Activated T-cell treated with anti-CD3 and anti-CD28 coated beads, Interleukin-2, amount 50 U/mL, for 24 hours (primary cell): ENCODE measurements around the gene MYEOV.

Source experiments
- DNase-seq: peaks from one replicate; pipeline ENCODE4 v3.0.0-alpha.2; 2020
- H3K27ac Mint-ChIP-seq: 2 replicates; pipeline ENCODE4 v1.8.0; 2020; ENCODE audit warnings: mild to moderate bottlenecking, mixed read lengths
- H3K27me3 Mint-ChIP-seq: 2 replicates; pipeline ENCODE4 v1.8.0; 2020; ENCODE audit warnings: mixed read lengths
- H3K36me3 Mint-ChIP-seq: 2 replicates; pipeline ENCODE4 v1.8.0; 2020; ENCODE audit warnings: low read depth, mixed read lengths
- H3K4me1 Mint-ChIP-seq: 2 replicates; pipeline ENCODE4 v1.8.0; 2020; ENCODE audit warnings: low read depth, mixed read lengths
- H3K4me3 Mint-ChIP-seq: 2 replicates; pipeline ENCODE4 v1.8.0; 2020; ENCODE audit warnings: mild to moderate bottlenecking, moderate library complexity, mixed read lengths
- H3K9me3 Mint-ChIP-seq: 2 replicates; pipeline ENCODE4 v1.8.0; 2020; ENCODE audit warnings: mixed read lengths

Gene MYEOV

DNA sequence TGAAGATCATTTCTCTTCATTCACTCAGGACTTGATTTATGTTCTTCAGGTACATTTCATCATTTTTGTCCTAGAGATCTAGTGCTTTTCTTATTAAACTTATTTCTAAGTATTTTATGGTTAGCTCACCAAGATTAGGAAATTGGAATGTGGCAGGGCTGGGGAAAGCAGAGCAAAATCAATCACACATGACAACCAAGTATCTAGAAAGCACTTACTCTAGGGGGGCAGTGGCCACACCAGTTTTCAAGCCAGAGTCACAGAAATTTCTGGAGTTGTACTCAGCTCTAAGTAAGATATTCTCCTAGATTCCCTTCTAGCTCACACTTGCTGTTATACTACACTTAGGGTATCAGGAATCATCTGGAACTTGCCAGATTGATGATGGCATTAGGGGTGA lies 33.3 kb upstream of the MYEOV start:
- Mint-ChIP-seq H3K9me3 (peaks cover 5% of the 10 kb centered on the region), H3K4me1 (peaks cover 7% of the 10 kb centered on the region), H3K27me3 (peaks cover 8% of the 10 kb centered on the region), H3K27ac (no peak overlapping the region), H3K4me3 (no peak overlapping the region), H3K36me3 (no peaks in the 10 kb centered on the region)
- DNase-seq, result no peak

DNA sequence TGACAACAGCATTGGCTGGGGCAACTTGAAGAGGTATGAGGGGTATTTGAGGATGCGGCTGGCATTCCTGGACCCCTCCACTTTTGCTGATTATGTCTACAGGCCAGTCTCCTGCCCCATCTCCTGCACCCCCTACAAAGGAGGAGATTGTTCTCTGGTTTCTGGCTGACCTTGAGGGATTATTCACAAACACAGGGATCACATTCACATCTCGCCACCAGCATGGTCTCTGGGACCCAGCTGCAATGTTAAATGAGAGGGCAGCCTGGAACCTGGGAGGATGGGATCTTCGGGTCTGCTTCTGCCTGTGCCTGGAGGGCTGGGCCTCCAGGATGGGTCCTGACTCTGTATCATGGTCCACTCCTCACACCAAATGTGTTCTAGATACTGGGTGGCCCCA lies 32.8 kb upstream of the MYEOV start:
- no peak overlapping the region for H3K27ac Mint-ChIP-seq
- no peaks in the 10 kb centered on the region for H3K36me3 Mint-ChIP-seq
- H3K4me3 Mint-ChIP-seq, result no peak overlapping the region
- DNase-seq, result no peak
- no peaks in the 10 kb centered on the region for H3K9me3 Mint-ChIP-seq
- peaks cover 7% of the 10 kb centered on the region for H3K4me1 Mint-ChIP-seq
- peaks cover 6% of the 10 kb centered on the region for H3K27me3 Mint-ChIP-seq

DNA sequence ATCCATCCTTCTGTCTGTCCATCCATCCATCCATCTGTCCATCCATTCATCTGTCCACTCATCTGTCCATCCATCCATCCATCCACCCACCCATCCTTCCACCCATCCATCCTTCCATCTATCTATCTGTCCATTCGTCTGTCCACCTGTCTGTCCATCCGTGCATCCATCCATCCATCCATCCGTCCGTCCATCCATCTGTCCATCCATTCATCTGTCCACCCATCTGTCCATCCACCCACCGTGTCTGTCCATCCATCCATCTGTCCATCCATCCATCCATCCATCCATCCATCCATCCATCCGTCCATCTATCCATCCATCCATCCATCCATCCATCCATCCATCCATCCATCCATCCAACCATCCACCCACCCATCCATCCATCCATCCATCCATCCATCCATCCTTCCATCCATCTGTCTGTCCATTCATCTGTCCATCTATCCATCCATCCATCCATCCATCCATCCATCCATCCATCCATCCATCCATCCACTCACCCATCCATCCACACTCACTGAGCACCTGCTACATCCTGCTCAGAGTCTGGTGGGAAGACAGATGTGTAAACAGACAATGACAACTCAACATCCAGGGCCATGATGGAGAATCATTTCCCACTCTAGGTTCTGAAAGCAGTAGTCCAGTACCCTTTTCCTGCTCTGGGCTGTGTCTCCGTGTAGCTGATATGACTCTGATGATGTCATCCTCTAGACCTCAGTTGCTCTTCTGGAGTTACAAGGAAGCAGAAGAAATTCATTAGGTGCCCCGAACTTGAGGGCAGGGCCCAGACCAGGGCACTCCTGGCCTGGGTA lies 30.8 kb upstream of the MYEOV start:
- Mint-ChIP-seq H3K9me3 (no peaks in the 10 kb centered on the region), H3K27me3 (peaks cover 3% of the 10 kb centered on the region)

DNA sequence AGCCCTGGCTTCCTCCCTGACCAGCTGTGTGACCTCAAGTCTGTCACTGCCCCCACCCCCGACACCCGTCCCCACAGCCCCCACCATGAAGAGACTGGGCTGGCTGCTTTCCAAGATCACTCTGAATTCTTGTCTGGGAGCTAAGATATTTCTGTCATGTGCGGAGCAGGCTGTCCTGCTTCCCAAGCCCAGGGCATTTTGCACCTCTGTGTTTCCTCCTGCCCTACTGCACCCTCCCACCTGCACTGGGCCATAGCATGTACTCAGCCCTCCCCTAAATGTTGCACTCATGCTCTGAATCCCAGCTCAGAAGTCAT lies 30.3 kb upstream of the MYEOV start:
- no peak overlapping the region for H3K4me3 Mint-ChIP-seq
- no peak overlapping the region for H3K27ac Mint-ChIP-seq
- peaks cover 3% of the 10 kb centered on the region for H3K27me3 Mint-ChIP-seq
- no peaks in the 10 kb centered on the region for H3K36me3 Mint-ChIP-seq
- H3K4me1 Mint-ChIP-seq, result no peaks in the 10 kb centered on the region
- DNase-seq, result no peak
- H3K9me3 Mint-ChIP-seq, result no peaks in the 10 kb centered on the region

More for the DNA sequence above, 30.8 kb upstream of the MYEOV start:
- peaks cover 3% of the 10 kb centered on the region for H3K4me1 Mint-ChIP-seq
- DNase-seq, result no peak
- no peaks in the 10 kb centered on the region for H3K36me3 Mint-ChIP-seq
- no peak overlapping the region for H3K4me3 Mint-ChIP-seq
- no peak overlapping the region for H3K27ac Mint-ChIP-seq

DNA sequence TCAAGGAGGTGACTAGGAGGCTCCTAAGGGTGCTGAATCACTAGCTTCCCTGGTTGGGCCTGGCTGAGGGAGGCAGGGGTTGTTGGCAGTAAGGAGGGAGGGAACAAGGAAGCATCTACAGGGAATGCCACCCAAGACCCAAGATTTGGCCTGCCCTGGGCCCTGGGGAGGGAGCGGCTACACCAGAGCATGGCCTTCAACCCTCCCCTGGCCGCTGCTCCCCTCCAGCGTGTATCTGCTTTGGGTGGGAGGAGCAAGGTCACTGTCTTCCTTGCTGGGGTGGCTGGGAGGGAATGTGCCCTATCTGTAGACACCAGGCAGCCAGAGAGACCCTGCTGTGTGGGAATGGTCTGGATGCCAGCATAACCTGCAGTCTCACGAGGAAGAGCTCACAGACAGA lies 29.5 kb upstream of the MYEOV start:
- H3K36me3 Mint-ChIP-seq, result no peaks in the 10 kb centered on the region
- DNase-seq, result no peak
- peaks cover 3% of the 10 kb centered on the region for H3K27me3 Mint-ChIP-seq
- H3K4me1 Mint-ChIP-seq, result no peaks in the 10 kb centered on the region
- no peaks in the 10 kb centered on the region for H3K9me3 Mint-ChIP-seq
- no peak overlapping the region for H3K4me3 Mint-ChIP-seq
- H3K27ac Mint-ChIP-seq, result no peak overlapping the region

DNA sequence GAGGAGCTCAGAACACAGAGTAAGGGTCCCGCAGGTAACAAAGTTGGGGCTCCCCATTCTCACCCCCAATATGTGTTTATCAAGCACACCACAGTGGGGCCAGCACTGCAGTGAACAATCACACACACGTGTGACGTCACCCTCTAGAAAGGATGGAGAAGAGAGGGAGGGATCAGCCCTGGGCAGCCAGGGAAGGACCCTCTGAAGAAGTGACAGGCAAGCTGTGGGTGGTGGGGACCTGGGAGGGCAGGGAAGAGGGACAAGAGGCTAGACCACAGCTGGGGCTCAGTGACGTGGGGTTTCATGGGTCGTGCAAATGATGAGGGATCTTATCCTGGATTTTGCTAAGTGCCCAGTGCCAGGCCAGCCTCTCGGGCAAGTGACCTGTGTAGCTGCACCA lies 28.7 kb upstream of the MYEOV start:
- Mint-ChIP-seq H3K9me3 (no peaks in the 10 kb centered on the region), H3K27me3 (peaks cover 3% of the 10 kb centered on the region), H3K36me3 (no peaks in the 10 kb centered on the region), H3K4me3 (no peak overlapping the region), H3K27ac (no peak overlapping the region), H3K4me1 (no peaks in the 10 kb centered on the region)
- DNase-seq, result no peak

DNA sequence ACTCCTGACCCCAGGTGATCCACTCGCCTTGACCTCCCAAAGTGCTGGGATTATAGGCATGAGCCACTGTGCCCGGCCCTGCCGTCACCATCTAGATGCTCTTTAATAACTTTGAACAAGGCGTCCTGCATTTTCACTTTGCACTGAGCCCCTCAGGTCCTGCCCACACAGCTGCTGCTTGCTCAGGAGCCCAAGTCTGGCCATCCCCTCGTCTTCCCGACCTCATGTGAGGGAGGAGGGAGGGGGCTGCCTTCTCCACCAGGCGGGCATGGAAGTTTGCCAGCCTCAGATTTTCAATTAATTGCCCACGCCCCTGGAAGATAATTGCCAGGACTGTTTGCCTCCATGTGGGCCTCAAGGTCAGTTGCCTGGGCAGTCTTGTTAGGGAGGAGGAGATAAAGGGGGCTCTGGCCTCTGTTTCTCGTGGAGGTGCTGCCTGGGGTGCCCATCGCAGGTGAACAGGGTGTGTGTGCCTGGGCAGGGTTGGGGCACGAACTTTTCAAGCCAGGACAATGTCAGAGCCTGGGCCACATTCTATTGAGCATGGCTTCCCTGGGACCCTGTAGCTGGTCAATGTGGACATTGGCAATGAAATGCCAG lies 27.9 kb upstream of the MYEOV start:
- Mint-ChIP-seq H3K9me3 (no peaks in the 10 kb centered on the region), H3K4me3 (no peak overlapping the region), H3K27me3 (peaks cover 3% of the 10 kb centered on the region), H3K27ac (no peak overlapping the region), H3K36me3 (no peaks in the 10 kb centered on the region), H3K4me1 (no peaks in the 10 kb centered on the region)
- DNase-seq, result no peak

DNA sequence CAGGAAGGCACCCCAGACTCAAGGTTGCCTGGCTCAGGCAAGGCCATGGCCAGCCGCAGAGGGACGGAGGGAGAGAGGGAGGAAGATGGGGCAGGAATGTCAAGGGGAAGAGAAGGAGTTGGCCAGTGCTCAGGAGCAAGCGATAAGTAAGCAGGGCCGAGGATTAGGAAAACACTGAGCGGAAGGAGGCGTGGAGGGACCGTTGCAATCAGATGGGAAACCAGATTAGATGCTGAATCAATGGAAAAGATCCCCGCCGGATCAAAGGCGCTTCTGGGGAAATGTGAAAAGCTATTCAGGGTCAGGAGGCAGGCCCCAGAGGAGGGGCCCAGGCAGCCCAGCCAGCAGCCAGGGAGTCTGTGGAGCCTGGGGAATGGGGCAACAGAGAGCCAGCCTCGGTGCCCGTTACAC lies 26.6 kb upstream of the MYEOV start:
- H3K27me3 Mint-ChIP-seq, result peaks cover 3% of the 10 kb centered on the region
- no peak for DNase-seq
- no peaks in the 10 kb centered on the region for H3K9me3 Mint-ChIP-seq
- H3K36me3 Mint-ChIP-seq, result no peaks in the 10 kb centered on the region
- H3K4me1 Mint-ChIP-seq, result no peaks in the 10 kb centered on the region
- H3K4me3 Mint-ChIP-seq, result no peak overlapping the region
- no peak overlapping the region for H3K27ac Mint-ChIP-seq

DNA sequence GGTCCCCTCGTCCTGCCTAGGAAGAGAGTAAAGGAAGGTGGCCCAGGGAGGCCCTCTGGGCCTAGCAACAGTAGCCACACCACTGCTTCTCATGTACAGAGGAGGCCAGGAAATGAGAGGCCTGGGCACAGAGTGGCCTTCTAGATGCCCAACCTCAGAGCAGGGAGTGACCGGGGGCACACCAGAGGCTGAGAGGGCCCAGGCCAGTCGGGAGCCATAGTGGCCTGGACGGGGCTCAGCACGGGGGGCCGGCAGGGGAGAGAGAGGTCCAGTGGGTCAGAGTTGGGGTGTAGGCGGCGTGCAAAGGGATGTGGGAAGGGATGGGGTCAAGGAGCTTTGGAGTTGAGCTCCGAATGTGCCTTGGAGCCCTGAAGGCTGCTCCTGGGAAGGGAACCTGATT lies 25.0 kb upstream of the MYEOV start:
- no peak for DNase-seq
- Mint-ChIP-seq H3K36me3 (no peaks in the 10 kb centered on the region), H3K27me3 (peaks cover 3% of the 10 kb centered on the region), H3K9me3 (no peaks in the 10 kb centered on the region), H3K4me3 (no peak overlapping the region), H3K27ac (no peak overlapping the region), H3K4me1 (no peaks in the 10 kb centered on the region)

DNA sequence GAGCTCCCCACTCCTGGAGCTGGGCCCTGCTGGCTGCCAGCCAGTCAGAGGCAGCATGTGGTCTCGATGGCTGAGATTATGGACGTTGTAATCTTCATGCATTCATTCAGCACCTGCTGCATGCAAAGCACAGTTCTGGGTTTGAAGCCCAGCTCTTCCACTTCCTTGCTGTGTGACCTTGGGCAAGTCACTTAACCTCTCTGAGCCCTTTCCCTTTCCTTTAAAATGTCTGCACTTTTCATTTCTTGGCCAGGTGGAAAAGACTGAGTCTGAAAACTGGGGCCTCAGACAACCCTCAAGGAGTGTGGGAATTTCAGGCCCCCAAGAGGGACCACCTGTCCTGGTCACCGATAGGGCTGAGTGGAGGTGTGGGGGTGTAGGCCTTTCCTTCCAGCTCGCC lies 24.6 kb upstream of the MYEOV start:
- DNase-seq, result no peak
- Mint-ChIP-seq H3K27me3 (peaks cover 3% of the 10 kb centered on the region), H3K36me3 (no peaks in the 10 kb centered on the region), H3K4me1 (no peaks in the 10 kb centered on the region), H3K9me3 (no peaks in the 10 kb centered on the region), H3K27ac (no peak overlapping the region), H3K4me3 (no peak overlapping the region)

DNA sequence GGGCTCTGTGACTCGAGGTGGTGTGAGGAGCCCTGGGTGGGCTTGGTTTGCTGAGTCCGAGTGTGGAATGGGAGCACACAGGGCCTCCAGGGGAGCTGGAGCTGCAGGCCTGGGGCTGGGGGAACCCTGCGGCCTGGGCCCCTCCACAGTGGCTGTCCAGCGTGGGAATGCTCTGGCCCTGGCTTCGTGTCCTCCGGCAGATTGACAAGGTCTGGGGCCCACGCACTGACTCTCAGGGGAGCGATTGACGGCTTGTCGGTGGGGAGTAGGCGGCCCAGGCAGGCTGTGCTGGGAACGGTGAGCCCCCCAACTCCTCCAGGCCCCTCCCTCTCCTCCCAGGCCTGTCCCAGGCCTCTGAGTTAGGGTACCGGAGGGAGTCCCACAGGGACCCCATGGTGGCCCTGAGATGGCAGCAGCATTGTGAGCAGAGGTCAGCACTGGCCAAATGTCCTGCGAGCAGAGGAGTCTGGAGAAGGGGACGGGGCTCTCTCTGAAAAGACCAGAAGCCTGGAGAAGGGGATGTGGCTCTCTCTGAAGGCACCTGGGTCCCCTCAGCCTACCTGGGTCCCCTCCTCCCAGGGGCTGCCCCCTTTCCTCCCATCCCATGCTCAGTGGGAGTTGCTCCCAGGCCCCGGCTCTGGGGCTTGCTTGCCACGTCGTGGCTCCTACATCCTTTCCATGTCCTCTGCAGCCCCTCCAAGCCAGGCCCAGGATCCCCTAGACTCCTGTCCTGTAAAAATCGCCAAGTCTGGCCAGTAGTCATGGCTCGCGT lies 23.8 kb upstream of the MYEOV start:
- Mint-ChIP-seq H3K27me3 (peaks cover 2% of the 10 kb centered on the region), H3K27ac (no peak overlapping the region), H3K36me3 (no peaks in the 10 kb centered on the region), H3K4me1 (no peaks in the 10 kb centered on the region), H3K9me3 (no peaks in the 10 kb centered on the region), H3K4me3 (no peak overlapping the region)
- DNase-seq, result no peak

DNA sequence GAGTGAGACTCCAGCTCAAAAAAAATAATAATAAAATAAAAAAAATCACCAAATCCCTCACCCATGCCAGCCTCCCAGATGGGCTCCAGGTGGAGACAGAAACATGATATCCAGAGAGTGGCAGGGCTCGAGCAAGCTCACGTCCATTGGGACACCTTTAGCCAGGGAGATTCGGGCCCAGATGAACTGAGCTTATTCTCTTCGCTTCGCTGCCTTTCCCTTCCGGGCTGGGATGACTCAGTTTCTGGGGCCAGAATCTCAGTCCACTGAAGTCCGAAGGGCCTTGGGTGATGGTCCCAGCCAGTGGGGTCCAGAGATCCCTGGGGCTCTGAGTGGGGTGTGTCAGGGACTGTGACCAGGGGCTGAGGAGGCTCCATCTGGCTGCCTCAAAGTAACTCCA lies 23.0 kb upstream of the MYEOV start:
- no peak for DNase-seq
- Mint-ChIP-seq H3K27me3 (no peaks in the 10 kb centered on the region), H3K36me3 (no peaks in the 10 kb centered on the region), H3K4me3 (no peak overlapping the region), H3K27ac (no peak overlapping the region), H3K9me3 (no peaks in the 10 kb centered on the region), H3K4me1 (no peaks in the 10 kb centered on the region)

DNA sequence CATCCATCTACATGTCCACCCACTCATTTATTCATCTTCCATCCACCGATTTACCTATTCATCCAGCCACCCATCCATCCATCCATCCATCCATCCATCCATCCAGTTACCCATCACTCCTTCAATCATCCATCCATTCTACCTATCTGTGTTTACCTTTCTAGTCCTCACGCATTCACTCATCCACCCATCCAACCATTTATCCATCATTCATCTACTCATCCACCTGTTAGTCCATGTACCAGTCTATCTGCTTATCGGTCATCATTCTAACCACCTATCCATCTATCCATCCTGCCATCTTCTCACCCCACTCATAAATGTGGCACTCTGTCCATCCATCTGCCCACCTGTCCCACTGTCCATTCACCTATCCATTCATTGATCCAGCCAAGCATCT lies 21.9 kb upstream of the MYEOV start:
- no peak for DNase-seq
- no peaks in the 10 kb centered on the region for H3K9me3 Mint-ChIP-seq
- H3K27me3 Mint-ChIP-seq, result no peaks in the 10 kb centered on the region
- H3K4me1 Mint-ChIP-seq, result no peaks in the 10 kb centered on the region
- no peak overlapping the region for H3K4me3 Mint-ChIP-seq
- no peaks in the 10 kb centered on the region for H3K36me3 Mint-ChIP-seq
- no peak overlapping the region for H3K27ac Mint-ChIP-seq

DNA sequence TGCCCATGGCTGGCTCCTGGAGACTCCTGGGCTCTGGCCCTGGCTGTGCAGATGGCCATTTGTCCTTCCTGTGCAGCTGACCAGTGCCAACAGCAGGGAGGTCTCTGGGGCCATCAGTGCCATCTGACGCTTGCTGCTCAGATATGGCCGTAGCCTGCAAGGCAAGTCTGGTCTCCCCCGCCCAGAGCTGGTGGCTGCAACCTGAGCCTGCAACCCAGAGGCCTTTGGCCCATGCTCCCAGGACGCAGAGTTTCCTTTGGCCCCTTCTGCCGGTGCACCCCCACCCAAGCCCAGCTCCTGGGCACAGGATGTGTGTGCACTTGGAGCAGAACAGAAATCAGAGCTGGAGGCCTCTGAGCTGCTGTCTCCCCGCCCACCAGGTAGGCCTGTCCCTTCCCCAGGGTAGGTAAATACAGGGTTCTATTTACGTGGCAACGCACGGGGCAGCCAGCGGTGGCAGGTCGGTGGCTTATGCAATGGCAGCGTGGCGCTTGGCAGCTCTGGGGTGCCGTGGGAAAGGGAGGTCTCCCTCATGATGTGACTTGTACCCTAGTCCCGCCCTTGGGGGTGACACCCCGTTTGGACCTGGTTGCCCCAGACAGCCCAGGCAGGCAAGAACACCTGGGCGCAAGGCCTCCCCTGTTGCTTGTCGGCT lies 21.0 kb upstream of the MYEOV start:
- H3K27ac Mint-ChIP-seq, result no peak overlapping the region
- H3K9me3 Mint-ChIP-seq, result no peaks in the 10 kb centered on the region
- peaks cover 3% of the 10 kb centered on the region for H3K27me3 Mint-ChIP-seq
- DNase-seq, result no peak
- H3K36me3 Mint-ChIP-seq, result no peaks in the 10 kb centered on the region
- no peak overlapping the region for H3K4me3 Mint-ChIP-seq
- no peaks in the 10 kb centered on the region for H3K4me1 Mint-ChIP-seq

DNA sequence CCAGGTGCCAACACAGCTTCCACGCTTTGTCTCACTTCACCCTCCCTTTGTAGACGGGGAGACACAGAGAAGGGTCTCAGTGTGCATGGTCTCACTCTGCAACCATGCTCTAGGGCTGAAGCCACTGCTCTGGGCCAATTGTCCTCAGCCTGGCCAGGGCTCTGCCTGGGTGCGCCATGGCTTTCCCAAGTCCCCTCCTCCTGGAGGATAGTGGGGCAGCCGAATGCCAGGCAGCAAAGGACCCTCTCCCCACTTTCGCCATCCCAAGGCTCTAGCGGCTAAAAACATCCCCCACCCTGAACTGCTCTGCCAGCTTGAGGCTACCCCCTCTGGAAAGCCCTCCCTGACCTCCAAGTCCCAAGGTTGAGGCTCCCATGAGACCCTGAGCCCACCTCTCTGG lies 20.4 kb upstream of the MYEOV start:
- H3K27me3 Mint-ChIP-seq, result peaks cover 3% of the 10 kb centered on the region
- no peak overlapping the region for H3K27ac Mint-ChIP-seq
- no peaks in the 10 kb centered on the region for H3K9me3 Mint-ChIP-seq
- H3K4me1 Mint-ChIP-seq, result no peaks in the 10 kb centered on the region
- no peak for DNase-seq
- no peak overlapping the region for H3K4me3 Mint-ChIP-seq
- H3K36me3 Mint-ChIP-seq, result no peaks in the 10 kb centered on the region
